ENCODE measurements around the gene DGKB.

DNA sequence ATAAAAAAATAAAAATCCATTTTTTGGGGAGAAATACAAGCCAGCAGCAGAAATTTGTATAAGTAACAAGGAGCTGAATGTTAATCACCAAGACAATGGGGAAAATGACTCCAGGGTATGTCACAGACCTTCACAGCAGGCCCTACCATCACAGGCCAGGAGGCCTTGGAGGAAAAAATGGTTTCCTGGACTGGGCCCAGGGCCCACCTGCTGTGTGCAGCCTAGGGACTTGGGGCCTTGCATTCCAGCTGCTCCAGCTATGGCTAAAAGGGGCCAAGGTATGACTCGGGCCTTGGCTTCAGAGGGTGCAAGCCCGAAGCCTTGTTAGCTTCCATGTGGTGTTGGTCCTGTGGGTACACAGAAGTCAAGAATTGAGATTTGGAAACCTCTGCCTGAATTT is 126.3 kb downstream of the DGKB start:
- TF ChIP-seq, protein P1, sequence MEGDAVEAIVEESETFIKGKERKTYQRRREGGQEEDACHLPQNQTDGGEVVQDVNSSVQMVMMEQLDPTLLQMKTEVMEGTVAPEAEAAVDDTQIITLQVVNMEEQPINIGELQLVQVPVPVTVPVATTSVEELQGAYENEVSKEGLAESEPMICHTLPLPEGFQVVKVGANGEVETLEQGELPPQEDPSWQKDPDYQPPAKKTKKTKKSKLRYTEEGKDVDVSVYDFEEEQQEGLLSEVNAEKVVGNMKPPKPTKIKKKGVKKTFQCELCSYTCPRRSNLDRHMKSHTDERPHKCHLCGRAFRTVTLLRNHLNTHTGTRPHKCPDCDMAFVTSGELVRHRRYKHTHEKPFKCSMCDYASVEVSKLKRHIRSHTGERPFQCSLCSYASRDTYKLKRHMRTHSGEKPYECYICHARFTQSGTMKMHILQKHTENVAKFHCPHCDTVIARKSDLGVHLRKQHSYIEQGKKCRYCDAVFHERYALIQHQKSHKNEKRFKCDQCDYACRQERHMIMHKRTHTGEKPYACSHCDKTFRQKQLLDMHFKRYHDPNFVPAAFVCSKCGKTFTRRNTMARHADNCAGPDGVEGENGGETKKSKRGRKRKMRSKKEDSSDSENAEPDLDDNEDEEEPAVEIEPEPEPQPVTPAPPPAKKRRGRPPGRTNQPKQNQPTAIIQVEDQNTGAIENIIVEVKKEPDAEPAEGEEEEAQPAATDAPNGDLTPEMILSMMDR (optimal IDR thresholded peaks at IDR 0.05 in 1 of 3, IDR thresholded peaks at IDR 0.05 in 1 of 3, conservative IDR thresholded peaks at IDR 0.05 in 1 of 3; ENCODE audit: extremely low read depth in 1 of 3, insufficient read depth in 2 of 3, low read length in 3 of 3) = no peak
- TF ChIP-seq EZH2 (IDR thresholded peaks at IDR 0.05; ENCODE audit: low read length) = no peak

Measured in keratinocyte (primary cell).